Right lobe of liver (tissue), 6 donors: ENCODE data around the gene MCM7. TPM values are rescaled to one million over a fixed set of nuclear protein-coding genes. Genes with fewer than 3 reads are reported as not detected.

Experiments
- ATAC-seq, 4 donors: fragments of 200-7000 bp; cut with Tn5 transposase; one replicate each; pipeline ENCODE4 v1.9.1; 2020; ENCODE audit warnings: mild to moderate bottlenecking in 4 of 4, moderate library complexity in 4 of 4
- DNase-seq, 3 donors: peaks; one replicate each; pipeline ENCODE4 v3.0.0-alpha.2; 2020
- H3K27ac ChIP-seq, 3 donors: fragments of 200-600 bp; one replicate each; pipeline ENCODE4 v1.8.0; 2022
- H3K27me3 ChIP-seq, 2 donors: fragments of 200-600 bp; one replicate each; pipeline ENCODE4 v1.8.0; 2022
- H3K36me3 ChIP-seq, 4 donors: fragments of 200-600 bp; sonication (generic) in 1 of 4; one replicate each; pipeline versions ENCODE4 v1.5.1 to v1.8.0; 2017 to 2022; ENCODE audit warnings: control low read depth in 1 of 4
- H3K4me1 ChIP-seq, 4 donors: fragments of 200-600 bp; sonication (generic) in 1 of 4; one replicate each; pipeline versions ENCODE4 v1.5.1 to v1.8.0; 2017 to 2022; ENCODE audit warnings: control low read depth in 1 of 4
- H3K4me3 ChIP-seq, 3 donors: fragments of 200-600 bp; one replicate each; pipeline ENCODE4 v1.8.0; 2022
- H3K9me3 ChIP-seq, 4 donors: fragments of 200-600 bp; sonication (generic) in 1 of 4; one replicate each; pipeline versions ENCODE4 v1.5.1 to v1.8.0; 2017 to 2022; ENCODE audit warnings: control low read depth in 1 of 4
- POLR2A ChIP-seq: fragments of 450-650 bp; IDR thresholded peaks from one replicate; pipeline ENCODE4 v1.6.1; 2017; ENCODE audit warnings: antibody characterized with exemption, mild to moderate bottlenecking
- WGBS: methylation state at CpG from one replicate; pipeline ENCODE4 v1.1.6; 2018; ENCODE audit warnings: low coverage, low lambda C conversion rate; ENCODE audit not compliant: insufficient coverage; ENCODE audit errors: missing lambda C conversion rate; 5-methylcytosine and 5-hydroxymethylcytosine counted together
- intact Hi-C, 2 donors: fragments of 100-400 bp; cut with DNase I; formaldehyde crosslinking; loops; one replicate each; pipeline versions ENCODE4 v1.11.2 to v1.14.1; 2022
- total RNA-seq, 6 experiments: library from RNA; depleted of rRNA in 2 of 6; stranded (reverse); fragments of >200 nt in 2 of 6; fragmentation: NEBNext Ultra II Directional in 3 of 6; extraction: Animal tissue kit (Norgen Biotek cat#: 25700) in 3 of 6; gene quantifications; one replicate each; pipeline versions ENCODE4 v1.1.0 to v1.2.4, GENCODE V29; 2016 to 2023
- TF ChIP-seq, protein P1 (sequence below), 4 donors: fragments of 200-600 bp in 3 of 4; fragments of 450-650 bp in 1 of 4; IDR thresholded peaks; one replicate each; pipeline versions ENCODE4 v1.5.1 to v1.8.0; 2016 to 2022; ENCODE audit warnings: antibody characterized with exemption in 4 of 4, mild to moderate bottlenecking in 2 of 4
- donor health status: DM: no; HTN: yes; CAD: no.
- donor health status: DM: no; HTN: no; CAD: no.
- donor health status: DM: no; HTN: no; CAD: no.
- donor health status: DM: no; HTN: yes; CAD: no.
- donor health status: DM: no; HTN: yes; CAD: no.

The MCM7 gene
- total RNA-seq, 6 experiments from 2014 or later: 12.6 to 25.9 (median 20.8) TPM

DNA sequence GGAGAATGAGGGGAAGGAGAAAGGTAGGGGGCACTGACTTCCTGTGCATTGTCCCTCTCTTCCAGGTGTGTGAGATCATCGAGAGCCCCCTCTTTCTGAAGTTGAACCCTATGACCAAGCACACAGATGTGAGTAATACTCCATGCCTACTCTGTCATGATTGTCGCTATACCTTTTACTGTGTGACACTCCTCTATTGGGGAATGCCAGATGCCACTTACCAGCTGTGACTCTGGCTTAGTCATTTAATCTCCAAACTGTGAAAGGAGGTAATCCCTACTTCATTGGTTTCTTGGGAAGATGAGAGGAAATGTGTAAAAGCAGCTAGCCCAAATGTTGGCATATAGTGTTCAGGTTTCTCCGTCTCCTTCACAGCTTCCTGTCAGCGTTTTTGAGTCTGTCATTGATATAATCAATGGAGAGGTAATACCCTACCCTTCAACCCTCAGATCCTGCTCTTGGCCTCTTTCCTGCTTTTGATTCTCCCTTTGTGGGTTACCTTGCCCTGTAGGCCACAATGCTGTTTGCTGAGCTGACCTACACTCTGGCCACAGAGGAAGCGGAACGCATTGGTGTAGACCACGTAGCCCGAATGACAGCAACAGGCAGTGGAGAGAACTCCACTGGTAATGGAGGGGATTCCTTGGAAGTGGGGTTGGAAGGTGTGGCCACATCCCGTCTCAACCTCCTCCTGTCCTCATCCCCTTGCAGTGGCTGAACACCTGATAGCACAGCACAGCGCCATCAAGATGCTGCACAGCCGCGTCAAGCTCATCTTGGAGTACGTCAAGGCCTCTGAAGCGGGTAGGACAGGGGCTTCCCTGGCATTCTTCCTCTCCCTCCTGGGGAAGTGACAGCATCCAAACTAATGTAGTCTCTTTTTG, 10.4 kb downstream of the MCM7 start:
- TF ChIP-seq, protein P1, sequence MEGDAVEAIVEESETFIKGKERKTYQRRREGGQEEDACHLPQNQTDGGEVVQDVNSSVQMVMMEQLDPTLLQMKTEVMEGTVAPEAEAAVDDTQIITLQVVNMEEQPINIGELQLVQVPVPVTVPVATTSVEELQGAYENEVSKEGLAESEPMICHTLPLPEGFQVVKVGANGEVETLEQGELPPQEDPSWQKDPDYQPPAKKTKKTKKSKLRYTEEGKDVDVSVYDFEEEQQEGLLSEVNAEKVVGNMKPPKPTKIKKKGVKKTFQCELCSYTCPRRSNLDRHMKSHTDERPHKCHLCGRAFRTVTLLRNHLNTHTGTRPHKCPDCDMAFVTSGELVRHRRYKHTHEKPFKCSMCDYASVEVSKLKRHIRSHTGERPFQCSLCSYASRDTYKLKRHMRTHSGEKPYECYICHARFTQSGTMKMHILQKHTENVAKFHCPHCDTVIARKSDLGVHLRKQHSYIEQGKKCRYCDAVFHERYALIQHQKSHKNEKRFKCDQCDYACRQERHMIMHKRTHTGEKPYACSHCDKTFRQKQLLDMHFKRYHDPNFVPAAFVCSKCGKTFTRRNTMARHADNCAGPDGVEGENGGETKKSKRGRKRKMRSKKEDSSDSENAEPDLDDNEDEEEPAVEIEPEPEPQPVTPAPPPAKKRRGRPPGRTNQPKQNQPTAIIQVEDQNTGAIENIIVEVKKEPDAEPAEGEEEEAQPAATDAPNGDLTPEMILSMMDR (IDR thresholded peaks at IDR 0.05): no peak
- no peak for TF ChIP-seq POLR2A
- H3K4me1 ChIP-seq: peaks cover 0 to 8% (median 3%) of the 10 kb centered on the region in 4 donors
- H3K4me3 ChIP-seq: no peak overlapping the region
- no peaks in the 10 kb centered on the region for H3K27me3 ChIP-seq
- peaks cover 0 to 55% (median 28%) of the 10 kb centered on the region in 4 donors for H3K36me3 ChIP-seq
- WGBS: 85% methylated on average over 12 of the region's 14 CpGs
- no peak for ATAC-seq
- intact Hi-C loops: no loop called here
- no peaks in the 10 kb centered on the region for H3K9me3 ChIP-seq
- H3K27ac ChIP-seq: no peak overlapping the region
- no peak for DNase-seq

DNA sequence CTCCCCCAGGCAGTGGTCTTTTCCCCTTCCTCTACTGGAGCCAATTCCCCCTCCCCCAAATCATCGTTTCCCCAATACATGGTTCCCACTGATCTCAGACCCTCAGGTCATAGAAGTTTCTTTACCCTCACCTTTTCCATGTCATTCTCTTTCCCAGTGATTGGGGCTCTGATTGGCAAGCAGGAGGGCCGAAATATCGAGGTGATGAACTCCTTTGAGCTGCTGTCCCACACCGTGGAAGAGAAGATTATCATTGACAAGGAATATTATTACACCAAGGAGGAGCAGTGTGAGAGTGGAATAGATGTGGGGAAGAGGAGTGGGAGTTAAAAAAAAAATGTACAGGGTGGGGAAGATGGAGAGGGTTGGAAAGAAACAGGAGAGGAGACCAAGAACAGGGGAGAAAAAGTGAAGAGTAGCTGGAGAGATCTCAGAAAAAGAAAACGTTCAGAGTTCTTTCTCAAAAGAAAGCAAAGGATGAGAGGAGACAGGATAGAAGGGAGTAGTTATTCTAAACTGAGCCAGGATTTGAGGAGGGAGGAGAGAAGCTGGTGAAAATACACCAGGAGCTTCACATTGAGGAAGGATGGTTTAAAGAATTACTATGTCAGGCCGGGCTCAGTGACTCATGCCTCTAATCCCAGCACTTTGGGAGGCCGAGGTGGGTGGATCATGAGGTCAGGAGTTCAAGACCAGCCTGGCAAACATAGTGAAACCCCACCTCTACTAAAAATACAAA, 11.6 kb downstream of the MCM7 start:
- Histone ChIP-seq H3K4me1 (peaks cover 0 to 8% (median 3%) of the 10 kb centered on the region in 4 donors), H3K4me3 (peak overlapping the region; percentile 74 to 98 (median 97)), H3K9me3 (no peaks in the 10 kb centered on the region), H3K27me3 (no peaks in the 10 kb centered on the region), H3K27ac (peak overlapping the region; percentile 60 to 81 (median 72)), H3K36me3 (peaks cover 0 to 43% (median 20%) of the 10 kb centered on the region in 4 donors)
- TF ChIP-seq POLR2A: no peak
- TF ChIP-seq, protein P1 (IDR thresholded peaks at IDR 0.05): no peak
- DNase-seq: peak in 1 of 3 donors; percentile 3
- 30% methylated on average over 7 of the region's 7 CpGs for WGBS
- ATAC-seq: no peak
- intact Hi-C loops: no loop called here

GRCh38 chr7:100088621-100089457, 12.4 kb downstream of the MCM7 start, which contains the start of gene COPS6:
Gene COPS6, plus strand, starts transcription at chr7:100088969. Its CDS starts 22 bp downstream, at chr7:100088991.
- Histone ChIP-seq H3K4me1 (peaks cover 0 to 8% (median 3%) of the 10 kb centered on the region in 4 donors), H3K9me3 (no peaks in the 10 kb centered on the region), H3K27ac (peak within 1 kb of the TSS; percentile 60 to 81 (median 72)), H3K36me3 (peaks cover 0 to 35% (median 13%) of the 10 kb centered on the region in 4 donors), H3K4me3 (peak within 1 kb of the TSS; percentile 74 to 98 (median 97)), H3K27me3 (no peaks in the 10 kb centered on the region)
- ATAC-seq (peak; percentile 81 to 91 (median 87)), DNase-seq (peak; percentile 87 to 89 (median 88))
- intact Hi-C loops: no loop called here
- TF ChIP-seq, protein P1 (IDR thresholded peaks at IDR 0.05): no peak
- TF ChIP-seq POLR2A: peak; percentile 82
- WGBS: 0% methylated on average over 17 of the region's 68 CpGs

- Histone ChIP-seq H3K4me1 (peaks cover 0 to 8% (median 3%) of the 10 kb centered on the region in 4 donors), H3K27me3 (no peaks in the 10 kb centered on the region), H3K27ac (peak overlapping the region; percentile 60 to 81 (median 72)), H3K36me3 (peaks cover 0 to 29% (median 9%) of the 10 kb centered on the region in 4 donors), H3K9me3 (no peaks in the 10 kb centered on the region), H3K4me3 (peak overlapping the region; percentile 74 to 98 (median 97))
- TF ChIP-seq POLR2A: no peak
- TF ChIP-seq, protein P1 (IDR thresholded peaks at IDR 0.05): no peak
- no peak for DNase-seq
- intact Hi-C loops: no loop called here
- 65% methylated on average over 8 of the region's 11 CpGs for WGBS
- ATAC-seq: no peak
Measured at GRCh38 chr7:100088095-100088620, 13.0 kb downstream of the MCM7 start.
